ENCODE results near the gene CNMD. TPM values are rescaled to one million over a fixed set of nuclear protein-coding genes. Genes with fewer than 3 reads are reported as not detected.
A peak's percentile ranks its signal among the peaks of the same experiment; 100 is the strongest.
"Not testable (repeated sequence)": the region's sequence is repeated elsewhere in the genome, so short reads cannot be mapped to it uniquely, and the experiment has no call there.

The CNMD gene
- total RNA-seq, 2 experiments from 2014 or later = not detected

GRCh38 chr13:52743569-52743968 is 3.9 kb upstream of the CNMD start:
- ATAC-seq (no peak), DNase-seq (no peak)
- ChIA-PET POLR2A (no interaction called here), CTCF (interaction anchor here (0.7 kb wide), 1 partner anchor 133 kb away, joined by 3 read pairs; no protein-coding TSS in a partner anchor)
- Mint-ChIP-seq H3K4me1 (peaks cover 3% of the 10 kb centered on the region), H3K9me3 (ENCODE audit: low read depth) (no peaks in the 10 kb centered on the region), H3K27me3 (peaks cover 46% of the 10 kb centered on the region), H3K27ac (no peak overlapping the region), H3K4me3 (no peak overlapping the region), H3K36me3 (ENCODE audit: low read depth) (no peaks in the 10 kb centered on the region)
- intact Hi-C loops (cut with DNase I, micrococcal nuclease) = loop anchor here in 1 of 2 experiments (5.0 kb wide), 1 partner anchor 104 kb away; the partner anchor contains the start of gene PCDH8

GRCh38 chr13:52738719-52739467 is 727 bp downstream of the CNMD start:
- ATAC-seq (peak; percentile 44), DNase-seq (peak; percentile 38)
- Mint-ChIP-seq H3K9me3 (ENCODE audit: low read depth) (no peaks in the 10 kb centered on the region), H3K4me1 (peaks cover 5% of the 10 kb centered on the region), H3K36me3 (ENCODE audit: low read depth) (no peaks in the 10 kb centered on the region), H3K4me3 (no peak overlapping the region), H3K27me3 (peaks cover 48% of the 10 kb centered on the region), H3K27ac (no peak overlapping the region)
- ChIA-PET POLR2A (no interaction called here), CTCF (interaction anchor here (0.7 kb wide), 1 partner anchor 451 kb away, joined by 3 read pairs; no protein-coding TSS in a partner anchor)
- intact Hi-C loops (cut with DNase I, micrococcal nuclease) = no loop called here

DNA sequence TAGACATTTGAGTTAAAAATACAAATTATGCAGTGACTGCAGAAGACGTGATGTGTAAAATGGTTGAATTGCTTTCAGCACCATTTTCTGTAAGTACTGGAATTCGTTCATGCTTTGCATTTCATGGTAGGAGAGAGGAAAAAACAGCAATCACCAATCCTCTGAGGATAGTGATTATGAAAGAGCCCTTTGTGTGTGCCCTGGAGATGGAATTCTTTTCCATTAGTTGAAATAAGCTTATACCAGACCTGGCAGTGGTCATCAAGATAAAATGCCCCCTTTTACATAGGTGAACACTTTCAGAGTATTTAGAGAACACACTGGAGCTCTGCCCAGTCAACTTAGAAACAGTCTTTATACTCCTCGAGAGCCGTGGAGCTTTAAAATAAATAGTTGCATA is 1.7 kb downstream of the CNMD start:
- Mint-ChIP-seq H3K27me3 (peaks cover 44% of the 10 kb centered on the region), H3K36me3 (ENCODE audit: low read depth) (no peaks in the 10 kb centered on the region), H3K4me3 (no peak overlapping the region), H3K27ac (no peak overlapping the region), H3K4me1 (peaks cover 5% of the 10 kb centered on the region), H3K9me3 (ENCODE audit: low read depth) (no peaks in the 10 kb centered on the region)
- DNase-seq (no peak), ATAC-seq (no peak)
- CTCF ChIA-PET = interaction anchor here (1.6 kb wide), 1 partner anchor 71 kb away, joined by 6 read pairs; no protein-coding TSS in a partner anchor
- intact Hi-C loops (cut with DNase I, micrococcal nuclease) = no loop called here
- POLR2A ChIA-PET = no interaction called here

- Mint-ChIP-seq H3K4me3 (no peak overlapping the region), H3K4me1 (peaks cover 5% of the 10 kb centered on the region), H3K36me3 (ENCODE audit: low read depth) (no peaks in the 10 kb centered on the region), H3K9me3 (ENCODE audit: low read depth) (no peaks in the 10 kb centered on the region), H3K27me3 (peaks cover 39% of the 10 kb centered on the region), H3K27ac (no peak overlapping the region)
- DNase-seq (no peak), ATAC-seq (no peak)
- CTCF ChIA-PET = interaction anchor here (1.6 kb wide), 1 partner anchor 72 kb away, joined by 6 read pairs; no protein-coding TSS in a partner anchor
- intact Hi-C loops (cut with DNase I, micrococcal nuclease) = no loop called here
- POLR2A ChIA-PET = no interaction called here
Observed at GRCh38 chr13:52737451-52737850, 2.2 kb downstream of the CNMD start.

GRCh38 chr13:52736891-52737290 is 2.7 kb downstream of the CNMD start:
- DNase-seq (no peak), ATAC-seq (no peak)
- intact Hi-C loops (cut with DNase I, micrococcal nuclease) = no loop called here
- Mint-ChIP-seq H3K4me1 (peaks cover 5% of the 10 kb centered on the region), H3K4me3 (no peak overlapping the region), H3K27me3 (peaks cover 35% of the 10 kb centered on the region), H3K36me3 (ENCODE audit: low read depth) (no peaks in the 10 kb centered on the region), H3K27ac (no peak overlapping the region), H3K9me3 (ENCODE audit: low read depth) (no peaks in the 10 kb centered on the region)
- ChIA-PET POLR2A (no interaction called here), CTCF (interaction anchor here (1.6 kb wide), 1 partner anchor 73 kb away, joined by 6 read pairs; no protein-coding TSS in a partner anchor)

GRCh38 chr13:52734075-52734623 is 5.5 kb downstream of the CNMD start:
- intact Hi-C loops (cut with DNase I, micrococcal nuclease) = no loop called here
- CTCF ChIA-PET = no interaction called here
- Mint-ChIP-seq H3K4me1 (peaks cover 3% of the 10 kb centered on the region), H3K36me3 (ENCODE audit: low read depth) (no peaks in the 10 kb centered on the region), H3K4me3 (no peak overlapping the region), H3K9me3 (ENCODE audit: low read depth) (no peaks in the 10 kb centered on the region), H3K27me3 (peaks cover 18% of the 10 kb centered on the region), H3K27ac (no peak overlapping the region)
- no peak for DNase-seq
- no peak for ATAC-seq
- POLR2A ChIA-PET = no interaction called here

DNA sequence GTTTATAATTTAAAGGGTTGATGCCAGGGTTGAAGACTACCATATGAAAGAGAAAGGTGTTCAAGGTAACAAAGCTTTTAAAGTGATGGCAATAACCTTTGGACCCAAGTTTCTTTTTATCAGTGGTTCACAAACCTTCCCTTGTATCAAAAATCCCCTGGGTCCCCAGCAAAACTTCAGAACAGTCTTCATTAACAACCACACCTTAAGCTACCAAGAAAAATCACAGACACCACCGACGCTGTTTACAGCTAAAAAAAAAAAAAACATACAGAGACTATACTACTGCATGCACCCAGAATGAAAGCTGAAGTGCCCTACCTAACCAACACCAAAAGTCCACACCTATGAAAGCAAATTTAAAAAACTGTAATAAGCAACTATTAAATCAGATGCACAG is 13.4 kb downstream of the CNMD start:
- DNase-seq (no peak), ATAC-seq (no peak)
- H3K9me3 Mint-ChIP-seq (ENCODE audit: low read depth) = peaks cover 4% of the 10 kb centered on the region
- H3K27me3 Mint-ChIP-seq = peaks cover 3% of the 10 kb centered on the region
- H3K27ac Mint-ChIP-seq = no peak overlapping the region
- intact Hi-C loops (cut with DNase I, micrococcal nuclease) = no loop called here
- ChIA-PET CTCF (interaction anchor here (0.7 kb wide), 1 partner anchor 17 kb away, joined by 5 read pairs; no protein-coding TSS in a partner anchor), POLR2A (no interaction called here)
- no peak overlapping the region for H3K4me3 Mint-ChIP-seq
- no peaks in the 10 kb centered on the region for H3K4me1 Mint-ChIP-seq
- H3K36me3 Mint-ChIP-seq (ENCODE audit: low read depth) = no peaks in the 10 kb centered on the region

DNA sequence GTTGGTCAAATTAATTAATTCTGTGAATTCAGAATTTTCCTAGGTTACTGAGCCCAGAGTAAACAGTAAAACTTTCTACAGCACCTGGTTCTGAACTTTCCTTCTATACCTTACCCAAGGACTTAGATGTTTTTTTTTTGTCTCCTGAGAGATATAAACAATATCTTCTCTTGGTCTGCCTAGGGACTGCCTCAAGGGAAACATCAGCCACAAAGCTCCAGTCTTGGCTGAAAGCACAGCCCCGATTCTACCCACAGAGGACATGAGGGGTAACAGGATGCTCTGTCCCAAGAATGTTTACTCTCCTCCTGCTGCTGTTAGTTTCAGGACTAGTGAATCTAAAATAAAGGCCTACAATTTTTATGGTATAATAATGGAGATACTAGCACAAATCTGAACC is 14.3 kb downstream of the CNMD start:
- H3K27me3 Mint-ChIP-seq = no peaks in the 10 kb centered on the region
- no peaks in the 10 kb centered on the region for H3K36me3 Mint-ChIP-seq (ENCODE audit: low read depth)
- no peaks in the 10 kb centered on the region for H3K4me1 Mint-ChIP-seq
- CTCF ChIA-PET = interaction anchor here (0.6 to 0.8 kb wide), 2 partner anchors 12 to 471 kb away, joined by 3 to 4 read pairs; no protein-coding TSS in a partner anchor
- ATAC-seq (no peak), DNase-seq (no peak)
- H3K4me3 Mint-ChIP-seq = no peak overlapping the region
- POLR2A ChIA-PET = no interaction called here
- no peak overlapping the region for H3K27ac Mint-ChIP-seq
- intact Hi-C loops (cut with DNase I, micrococcal nuclease) = no loop called here
- H3K9me3 Mint-ChIP-seq (ENCODE audit: low read depth) = peaks cover 4% of the 10 kb centered on the region

DNA sequence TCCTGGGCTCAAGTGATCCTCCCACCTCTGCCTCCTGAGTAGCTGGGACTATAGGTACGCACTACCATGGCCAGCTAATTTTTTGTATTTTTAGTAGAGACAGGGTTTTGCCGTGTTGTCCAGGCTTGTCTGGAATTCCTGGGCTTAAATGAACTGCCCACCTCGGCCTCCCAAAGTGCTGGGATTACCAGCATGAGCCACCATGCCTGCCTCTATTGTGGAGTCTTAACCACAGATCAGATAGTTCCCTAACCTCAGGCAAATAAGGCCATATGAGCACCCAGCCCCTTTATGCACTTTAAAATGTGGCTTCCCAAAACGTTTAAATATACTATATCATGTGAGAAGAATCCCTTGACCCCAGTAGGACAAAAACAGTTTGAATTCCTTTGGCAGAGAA is 16.4 kb downstream of the CNMD start:
- CTCF ChIA-PET = no interaction called here
- H3K36me3 Mint-ChIP-seq (ENCODE audit: low read depth) = peaks cover 2% of the 10 kb centered on the region

GRCh38 chr13:52721356-52721755 is 18.3 kb downstream of the CNMD start:
- DNase-seq; H3K27ac Mint-ChIP-seq; H3K4me1 Mint-ChIP-seq; ATAC-seq; H3K36me3 Mint-ChIP-seq (ENCODE audit: low read depth); intact Hi-C loops (cut with DNase I, micrococcal nuclease); H3K4me3 Mint-ChIP-seq; POLR2A ChIA-PET; H3K9me3 Mint-ChIP-seq (ENCODE audit: low read depth); CTCF ChIA-PET: not testable (repeated sequence)
- peaks cover 11% of the 10 kb centered on the region for H3K27me3 Mint-ChIP-seq

More for the DNA sequence above, 16.4 kb downstream of the CNMD start:
- H3K9me3 Mint-ChIP-seq (ENCODE audit: low read depth) = peaks cover 5% of the 10 kb centered on the region
- no peaks in the 10 kb centered on the region for H3K4me1 Mint-ChIP-seq
- H3K27me3 Mint-ChIP-seq = peaks cover 9% of the 10 kb centered on the region
- ATAC-seq (no peak), DNase-seq (no peak)
- no peak overlapping the region for H3K4me3 Mint-ChIP-seq
- POLR2A ChIA-PET = no interaction called here
- H3K27ac Mint-ChIP-seq = no peak overlapping the region
- intact Hi-C loops (cut with DNase I, micrococcal nuclease) = no loop called here

DNA sequence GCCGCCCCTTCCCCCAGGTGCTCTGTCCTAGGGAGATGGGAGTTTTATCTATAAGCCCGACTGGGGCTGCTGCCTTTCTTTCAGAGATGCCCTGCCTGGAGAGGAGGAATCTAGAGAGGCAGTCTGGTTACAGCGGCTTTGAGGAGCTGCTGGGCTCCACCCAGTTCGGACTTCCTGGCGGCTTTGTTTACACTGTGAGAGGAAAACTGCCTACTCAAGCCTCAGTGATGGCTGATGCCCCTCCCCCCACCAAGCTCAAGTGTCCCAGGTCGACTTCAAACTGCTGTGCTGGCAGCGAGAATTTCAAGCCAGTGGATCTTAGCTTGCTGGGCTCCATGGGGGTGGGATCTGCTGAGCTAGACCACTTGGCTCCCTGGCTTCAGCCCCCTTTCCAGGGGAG is 18.7 kb downstream of the CNMD start:
- DNase-seq; H3K4me3 Mint-ChIP-seq; intact Hi-C loops (cut with DNase I, micrococcal nuclease); CTCF ChIA-PET; H3K36me3 Mint-ChIP-seq (ENCODE audit: low read depth); ATAC-seq; H3K4me1 Mint-ChIP-seq; H3K27ac Mint-ChIP-seq; H3K9me3 Mint-ChIP-seq (ENCODE audit: low read depth); POLR2A ChIA-PET: not testable (repeated sequence)
- H3K27me3 Mint-ChIP-seq = peaks cover 11% of the 10 kb centered on the region

DNA sequence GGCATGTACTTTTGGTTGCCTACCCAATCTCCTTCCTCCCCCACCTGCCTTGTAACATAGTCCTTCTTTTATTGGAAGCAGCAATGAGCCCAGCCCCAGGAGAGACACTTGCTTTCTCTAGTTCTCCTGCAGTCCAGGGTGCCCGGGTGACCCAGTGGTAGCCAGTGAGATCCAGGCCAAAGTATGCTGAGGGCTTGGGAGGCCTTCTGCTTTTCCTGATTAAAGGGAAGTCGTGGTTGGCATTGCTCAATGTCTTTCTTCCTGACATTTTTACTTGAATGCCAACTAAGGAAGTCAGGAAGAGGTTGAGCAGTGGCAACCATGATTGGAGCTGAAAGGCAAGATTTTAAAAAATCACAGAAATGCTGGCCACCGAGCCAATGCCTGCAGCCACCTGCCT is 25.7 kb downstream of the CNMD start:
- H3K4me1 Mint-ChIP-seq = no peaks in the 10 kb centered on the region
- CTCF ChIA-PET = interaction anchor here (1.0 kb wide), 1 partner anchor 11 kb away, joined by 3 read pairs; no protein-coding TSS in a partner anchor

More for the DNA sequence above, 25.7 kb downstream of the CNMD start:
- Mint-ChIP-seq H3K27ac (no peak overlapping the region), H3K36me3 (ENCODE audit: low read depth) (peaks cover 2% of the 10 kb centered on the region), H3K9me3 (ENCODE audit: low read depth) (no peaks in the 10 kb centered on the region), H3K4me3 (no peak overlapping the region), H3K27me3 (peaks cover 6% of the 10 kb centered on the region)
- ATAC-seq (no peak), DNase-seq (no peak)
- POLR2A ChIA-PET = interaction anchor here (0.6 kb wide), 1 partner anchor 167 kb away, joined by 3 read pairs; no protein-coding TSS in a partner anchor
- intact Hi-C loops (cut with DNase I, micrococcal nuclease) = no loop called here

All from activated CD4-positive, alpha-beta T cell treated with anti-CD3 and anti-CD28 coated beads for 36 hours (primary cell).